Measurements from ENCODE around the gene SLC19A2.
"Not testable (repeated sequence)": the region's sequence is repeated elsewhere in the genome, so short reads cannot be mapped to it uniquely, and the experiment has no call there.

The SLC19A2 gene

DNA sequence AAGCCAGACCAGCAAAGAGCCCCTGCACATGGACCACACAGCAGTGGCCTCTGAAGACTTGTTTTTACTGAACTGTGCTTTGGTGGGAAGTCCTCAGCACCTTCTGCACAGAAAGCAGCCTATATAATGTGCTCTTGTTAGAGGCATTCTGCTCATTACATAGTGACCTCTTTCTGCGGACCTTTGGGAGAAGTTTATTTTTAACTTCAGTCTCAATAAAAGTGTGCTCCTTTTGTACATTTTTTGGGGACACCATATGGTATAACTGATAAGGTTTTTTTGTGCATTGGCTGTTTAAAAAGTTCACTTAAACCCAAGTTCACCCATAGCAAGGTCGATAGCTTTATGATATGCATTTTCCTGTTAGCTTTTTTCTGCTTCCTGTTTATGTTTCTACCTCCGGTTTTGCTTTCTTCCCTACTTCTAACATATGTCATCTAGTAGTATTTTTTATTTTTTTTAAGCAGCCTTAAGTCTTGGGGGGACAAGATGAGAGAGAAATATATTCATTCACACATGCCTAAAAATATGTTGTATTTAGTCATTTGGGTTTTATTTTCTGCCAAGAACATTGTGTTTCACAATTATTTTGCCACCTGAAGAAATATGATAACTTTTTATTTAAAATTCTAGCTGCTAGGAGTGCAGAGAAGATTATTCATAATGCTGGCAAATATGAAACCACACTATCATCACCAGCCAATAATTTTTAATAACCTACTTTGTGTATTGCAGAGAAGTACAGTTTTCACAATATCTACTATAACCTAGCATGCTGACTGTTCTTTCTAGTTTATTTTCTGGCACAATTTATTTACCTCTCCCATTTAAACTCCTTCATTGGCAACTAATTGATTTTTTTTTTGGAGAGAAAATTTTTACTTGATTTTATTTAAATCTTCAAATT is 22.9 kb upstream of the SLC19A2 start:
- no peak for DNase-seq

DNA sequence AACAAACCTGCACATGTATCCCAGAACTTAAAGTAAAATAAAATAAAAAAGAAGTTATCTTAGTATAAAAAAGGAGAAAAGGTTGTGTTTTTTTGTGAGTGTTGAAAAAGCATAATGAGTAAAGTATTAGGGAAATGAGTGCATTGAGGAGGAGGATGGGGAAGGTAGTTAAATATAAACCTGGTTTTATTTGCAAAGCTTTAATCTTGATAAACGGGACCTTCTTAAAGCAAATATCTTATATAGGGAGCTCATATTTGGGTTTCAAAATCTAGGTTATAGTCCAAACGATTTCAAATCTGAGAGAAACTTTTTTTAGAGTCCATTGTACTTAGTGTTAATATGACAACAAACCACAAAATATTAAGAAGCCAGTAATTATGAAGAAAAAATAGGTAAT is 21.7 kb upstream of the SLC19A2 start:
- no peak for DNase-seq

DNA sequence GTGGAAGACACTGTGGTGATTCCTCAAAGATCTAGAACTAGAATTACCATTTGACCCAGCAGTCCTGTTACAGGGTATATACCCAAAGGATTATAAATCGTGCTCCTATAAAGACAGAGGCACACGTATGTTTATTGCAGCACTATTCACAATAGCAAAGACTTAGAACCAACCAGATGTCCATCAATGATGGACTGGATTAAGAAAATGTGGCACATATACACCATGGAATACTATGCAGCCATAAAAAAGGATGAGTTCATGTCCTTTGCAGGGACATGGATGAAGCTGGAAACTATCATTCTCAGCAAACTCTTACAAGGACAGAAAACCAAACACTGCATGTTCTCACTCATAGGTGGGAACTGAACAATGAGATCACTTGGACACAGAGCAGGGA is 17.9 kb upstream of the SLC19A2 start:
- not testable (repeated sequence) for DNase-seq

DNA sequence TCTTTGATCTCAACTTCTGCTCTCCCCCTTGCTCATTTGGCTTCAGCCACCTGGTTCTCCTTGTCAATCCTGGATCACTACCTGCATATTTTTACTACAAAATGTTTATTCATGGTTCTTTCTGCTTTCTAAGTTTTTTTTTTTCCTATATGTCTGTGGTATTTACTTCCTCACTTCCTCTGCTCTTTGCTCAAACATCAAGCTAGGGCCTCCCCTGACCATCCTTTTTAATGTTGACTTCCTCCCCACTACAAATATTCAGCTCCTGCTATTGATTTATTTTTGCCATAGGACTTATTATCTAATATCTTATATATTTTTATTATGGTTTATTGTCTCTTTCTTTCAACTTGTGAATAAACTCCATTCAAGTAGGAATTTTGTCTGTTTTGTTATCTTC is 14.1 kb upstream of the SLC19A2 start:
- DNase-seq = no peak

DNA sequence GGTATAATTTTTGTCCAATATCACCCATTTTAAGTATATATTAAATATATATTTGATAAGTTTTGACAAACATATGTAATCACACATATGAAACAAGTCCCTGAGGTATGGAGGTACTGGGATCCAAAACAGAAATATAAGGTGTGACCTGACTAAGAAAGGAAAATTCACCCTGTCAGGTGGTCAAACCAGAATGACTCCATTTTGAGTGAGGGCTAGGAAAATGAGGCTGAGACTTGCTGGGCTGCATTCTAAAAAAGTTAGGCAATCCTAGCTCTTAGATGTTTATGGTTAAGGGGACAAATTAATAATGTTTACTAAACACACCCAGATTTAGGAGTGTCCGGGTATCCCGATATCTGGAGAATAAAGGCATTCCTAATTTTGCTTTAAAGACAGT is 11.6 kb upstream of the SLC19A2 start:
- no peak for DNase-seq

DNA sequence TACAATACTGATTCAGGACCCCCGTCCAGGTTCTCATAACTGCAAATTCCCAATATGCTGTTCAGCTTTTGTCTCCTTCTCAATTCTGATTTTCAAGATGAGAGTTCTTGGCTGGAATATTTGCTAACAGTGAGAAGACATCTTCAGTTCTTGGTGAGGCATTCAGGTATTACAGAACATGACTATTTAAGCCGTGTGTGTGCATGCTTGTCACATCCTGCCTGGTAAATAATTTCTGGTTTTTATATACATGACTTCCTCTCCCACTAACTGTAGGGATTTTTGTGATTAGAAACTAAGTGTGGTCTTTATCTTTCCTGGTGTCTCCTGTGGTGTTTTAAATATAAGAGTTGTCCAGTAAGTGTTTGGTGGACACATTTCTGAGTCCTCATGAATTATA is 10.2 kb upstream of the SLC19A2 start:
- no peak for DNase-seq

DNA sequence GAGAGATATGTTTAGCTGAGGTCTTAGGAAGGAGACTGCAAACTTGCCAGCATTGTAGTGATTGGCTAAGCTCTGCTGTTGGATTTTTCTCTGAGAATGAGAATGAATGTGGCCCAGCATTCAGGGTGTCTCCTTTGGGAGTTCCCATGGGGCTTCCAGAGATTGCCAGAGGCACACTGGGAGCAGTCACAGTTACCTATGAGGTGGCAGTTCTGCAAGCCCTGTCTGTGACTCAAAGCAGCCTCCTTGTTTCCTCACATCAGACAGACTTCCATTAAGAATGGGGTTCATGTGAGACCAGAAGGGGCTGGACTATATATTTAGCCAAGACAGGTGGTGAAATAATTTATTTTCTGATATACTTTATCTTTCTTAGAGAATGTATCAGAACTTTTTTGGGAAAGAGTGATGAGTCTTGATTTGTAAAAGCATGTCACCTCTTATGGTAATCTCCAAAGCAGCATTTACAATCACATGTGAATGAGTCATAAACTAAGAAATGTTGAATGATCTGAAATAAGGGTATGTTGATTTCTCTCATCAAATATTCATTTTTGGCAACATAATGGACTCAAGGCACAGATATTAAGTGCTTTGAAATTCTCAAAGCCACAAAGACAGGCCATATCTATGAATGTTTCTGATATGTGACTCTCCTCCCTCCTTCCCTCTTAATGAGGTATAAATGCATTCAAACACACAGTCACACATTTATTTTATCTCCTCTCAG is 9.5 kb upstream of the SLC19A2 start:
- no peak for DNase-seq

DNA sequence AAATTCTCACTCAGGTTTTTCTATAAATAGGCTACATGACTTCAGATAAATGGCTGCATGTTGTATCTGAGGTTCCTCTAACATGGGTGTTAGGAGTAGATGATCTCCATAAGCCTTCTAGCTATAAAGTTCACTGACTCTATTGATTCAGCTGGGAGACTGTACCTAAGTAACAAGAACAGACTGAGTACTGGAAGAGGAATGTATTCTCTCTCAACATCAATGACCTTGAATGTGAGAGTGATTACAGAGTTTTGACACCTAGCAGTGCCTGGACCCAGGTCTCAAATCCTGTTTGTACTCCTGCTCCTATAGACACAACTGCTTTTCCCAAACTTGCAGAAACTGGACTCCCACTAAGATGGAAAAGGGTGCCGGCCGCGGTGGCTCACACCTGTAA is 8.6 kb upstream of the SLC19A2 start:
- DNase-seq = no peak

DNA sequence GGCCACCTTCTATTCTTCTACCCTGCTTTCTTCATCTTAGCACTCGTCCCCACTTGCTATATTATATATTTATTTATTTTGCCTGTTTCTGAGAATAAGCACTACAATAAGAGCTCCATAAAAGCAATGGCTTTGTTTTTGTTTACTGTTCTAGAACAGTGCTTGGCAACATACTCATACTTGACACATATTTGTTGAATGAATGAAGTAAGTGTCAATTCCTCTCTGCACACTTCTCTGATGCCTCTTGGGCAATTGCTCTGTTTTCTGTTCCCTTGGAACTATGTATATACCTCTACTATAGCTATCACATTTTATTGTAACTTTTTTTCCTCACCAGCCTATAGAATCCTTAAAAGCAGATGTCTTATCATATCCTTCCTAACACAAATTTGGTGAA is 7.5 kb upstream of the SLC19A2 start:
- DNase-seq = no peak

DNA sequence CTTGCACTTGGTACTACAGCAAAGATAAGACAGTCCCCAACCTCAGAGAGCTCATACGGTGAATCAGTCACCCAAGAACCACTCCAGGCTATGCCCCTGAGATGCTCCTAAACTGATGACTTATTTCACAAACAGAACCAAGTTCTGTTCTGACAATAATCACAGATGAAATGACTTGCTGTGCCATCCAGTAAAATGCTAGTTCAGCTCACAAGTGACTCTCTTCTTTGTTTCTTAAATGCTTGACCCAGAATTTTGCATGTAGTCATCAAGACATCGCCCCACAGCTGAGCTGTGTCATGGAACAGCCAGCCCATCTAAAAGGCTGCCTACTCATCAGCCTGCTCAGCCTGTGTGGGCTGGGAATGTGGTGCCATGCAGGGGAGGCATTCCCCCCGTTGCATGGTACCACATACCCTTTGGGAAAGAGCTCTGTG is 6.1 kb upstream of the SLC19A2 start:
- DNase-seq = no peak

DNA sequence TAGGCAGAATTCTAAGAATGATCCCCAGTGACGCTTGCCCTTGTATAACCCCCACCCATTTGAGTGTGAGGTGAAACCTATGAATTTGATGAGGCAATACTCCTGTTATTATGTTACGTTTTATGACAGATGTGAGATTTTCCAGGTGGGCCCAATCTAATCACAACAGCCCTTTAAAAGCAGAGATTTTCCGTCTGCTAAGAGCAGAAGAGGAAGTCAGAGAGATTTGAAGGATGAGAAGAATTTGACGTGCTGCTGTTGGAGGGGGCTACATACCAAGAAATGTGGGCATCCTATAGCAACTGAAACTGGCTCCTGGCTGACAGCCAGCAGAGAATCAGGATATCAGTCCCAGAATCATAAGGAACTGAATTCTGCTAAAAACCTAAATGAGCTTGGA is 2.4 kb upstream of the SLC19A2 start:
- DNase-seq = no peak

DNA sequence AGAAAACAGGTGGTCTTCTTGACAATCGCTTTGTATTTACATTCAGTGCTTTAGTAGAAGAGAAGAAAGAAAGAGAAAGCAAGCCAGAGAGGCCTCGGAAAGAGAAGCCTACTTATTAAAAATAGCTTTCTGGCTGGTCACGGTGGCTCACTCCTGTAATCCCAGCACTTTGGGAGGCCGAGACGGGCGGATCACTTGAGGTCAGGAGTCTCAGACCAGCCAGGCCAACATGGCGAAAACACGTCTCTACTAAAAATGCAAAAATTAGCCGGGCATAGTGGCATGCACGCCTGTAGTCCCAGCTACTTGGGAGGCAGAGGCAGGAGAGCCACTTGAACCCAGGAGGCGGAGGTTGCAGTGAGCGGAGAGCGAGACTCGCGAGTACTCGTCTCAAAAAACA is 1.8 kb upstream of the SLC19A2 start:
- DNase-seq = no peak

DNA sequence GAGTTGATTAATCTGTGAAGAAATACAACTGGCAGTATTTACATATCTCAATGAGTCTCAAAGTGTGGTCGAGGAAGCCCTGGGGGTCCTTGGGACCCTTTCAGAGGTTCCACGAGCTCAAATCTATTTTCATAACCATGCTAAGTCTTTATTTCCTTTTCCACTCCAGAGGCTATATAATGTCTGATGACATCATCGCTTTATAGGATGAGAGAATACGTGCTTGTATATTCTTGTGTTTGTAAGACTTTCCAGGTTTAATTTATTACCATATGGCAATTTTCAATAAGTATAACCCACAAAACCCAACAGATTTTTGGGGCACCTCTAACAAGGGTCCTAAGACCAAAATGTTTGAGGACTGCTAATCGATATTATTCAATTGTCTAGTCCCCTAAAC is 1.4 kb upstream of the SLC19A2 start:
- no peak for DNase-seq

DNA sequence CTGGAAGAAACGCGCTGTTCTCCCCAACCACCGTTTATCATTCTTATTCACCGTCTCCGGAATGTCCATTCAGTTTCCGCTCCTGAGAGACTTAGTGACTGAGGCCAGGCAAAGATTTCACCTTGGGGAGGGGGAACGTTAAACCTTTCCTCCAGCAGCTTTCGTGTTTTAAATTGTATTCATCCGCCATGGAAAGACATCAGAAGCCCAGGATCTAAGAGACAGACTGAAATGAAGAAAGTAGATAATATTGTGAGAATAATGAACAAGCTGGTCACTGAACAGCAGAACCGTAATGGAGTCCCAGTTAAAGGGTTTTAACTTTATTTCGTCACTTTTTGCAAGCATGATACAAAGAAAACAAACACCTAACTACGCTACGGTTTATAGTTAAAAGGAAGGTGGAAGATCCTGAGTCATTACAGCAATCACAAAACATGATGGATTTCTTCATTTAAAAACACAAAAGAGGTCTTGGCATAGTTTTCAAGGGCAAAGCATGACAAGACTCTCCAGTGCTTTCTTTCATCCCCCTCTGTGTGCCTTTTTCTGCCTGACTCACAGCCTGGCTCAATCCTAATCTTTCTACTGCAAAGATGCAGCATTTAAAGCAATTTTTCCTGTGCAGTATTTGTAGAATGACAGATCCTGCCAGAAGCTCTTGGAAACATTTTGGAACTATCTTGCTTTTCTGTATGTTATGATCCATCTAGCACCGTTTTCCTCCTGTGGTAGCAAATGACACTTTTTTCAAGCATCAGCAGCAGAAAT is 722 bp upstream of the SLC19A2 start:
- peak in 1 of 2 experiments; percentile 32 for DNase-seq

DNA sequence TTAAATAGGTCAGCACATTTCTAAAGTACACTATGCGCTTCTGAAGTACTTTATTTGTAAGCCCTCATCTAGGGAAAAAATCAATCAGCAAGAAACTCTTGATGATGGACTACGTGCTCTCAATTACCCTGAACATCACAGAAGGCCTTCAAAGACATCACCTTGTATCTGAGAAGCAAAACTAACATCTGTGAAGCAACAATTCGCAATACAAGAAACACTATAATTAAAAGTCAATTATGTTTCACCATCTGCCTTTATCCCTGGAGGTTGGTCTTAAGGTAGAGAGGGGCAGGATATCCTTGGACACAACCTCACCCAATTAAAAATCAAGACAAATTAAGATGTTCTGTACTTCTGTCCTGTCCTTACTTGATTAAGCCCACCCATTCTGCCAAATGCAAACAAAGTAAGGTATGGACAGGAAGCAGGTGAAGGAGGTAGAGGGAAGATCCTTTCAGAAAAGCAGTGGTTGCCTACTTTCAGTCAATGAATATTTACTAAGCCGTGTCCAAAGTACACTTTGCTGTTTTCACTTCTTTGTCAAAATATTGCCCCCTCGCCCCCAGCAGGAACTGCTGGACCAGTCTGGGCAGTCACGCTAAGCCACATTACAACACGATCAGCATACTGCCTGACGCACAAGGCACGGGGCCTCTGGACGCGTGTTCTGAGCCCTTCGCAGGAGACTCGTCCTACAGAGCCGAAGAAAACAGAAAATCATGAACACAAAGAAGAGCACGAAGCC is 887 bp downstream of the SLC19A2 start:
- peak in 1 of 2 experiments; percentile 17 for DNase-seq

DNA sequence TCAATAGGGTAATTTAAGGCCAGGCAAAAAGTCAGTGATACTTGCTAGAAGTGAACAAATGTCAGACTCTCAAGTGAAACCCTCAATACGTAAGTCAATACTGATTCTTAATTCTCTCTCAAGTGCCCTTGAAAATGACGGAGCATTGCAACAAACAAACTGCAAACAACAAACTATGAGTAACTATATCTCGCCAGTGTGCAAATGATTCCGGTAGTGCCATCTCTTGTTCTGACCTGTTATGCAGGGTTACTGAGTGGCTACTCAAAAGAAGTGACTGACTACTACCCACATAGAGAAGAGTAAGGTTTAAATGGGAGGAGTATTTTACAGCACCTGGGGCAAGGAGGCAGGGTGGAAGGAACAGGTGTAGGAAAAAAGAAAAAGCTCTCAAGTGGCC is 1.6 kb downstream of the SLC19A2 start:
- DNase-seq = no peak

DNA sequence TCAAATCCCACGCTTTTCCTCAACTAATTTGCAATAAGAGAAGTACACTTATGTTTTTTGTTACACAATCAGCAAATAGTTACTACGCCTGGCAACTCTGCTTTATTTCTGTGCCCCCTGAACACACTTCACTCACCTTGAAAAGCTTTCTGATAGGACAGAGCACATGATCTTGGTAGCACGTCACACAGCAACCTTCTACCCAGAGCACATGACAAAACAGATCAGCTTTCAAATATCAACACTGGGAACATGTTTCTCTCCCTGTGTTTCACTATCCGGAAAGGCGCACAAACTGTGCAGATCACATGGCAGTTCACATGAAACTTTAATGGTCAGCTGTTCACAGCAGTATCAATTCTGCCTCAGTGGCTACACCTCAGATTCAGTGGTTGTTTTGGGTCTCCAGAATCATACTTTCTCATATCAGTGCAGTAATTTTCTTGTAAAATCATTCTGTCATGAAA is 2.2 kb downstream of the SLC19A2 start:
- DNase-seq = peak in 1 of 2 experiments; percentile 14

DNA sequence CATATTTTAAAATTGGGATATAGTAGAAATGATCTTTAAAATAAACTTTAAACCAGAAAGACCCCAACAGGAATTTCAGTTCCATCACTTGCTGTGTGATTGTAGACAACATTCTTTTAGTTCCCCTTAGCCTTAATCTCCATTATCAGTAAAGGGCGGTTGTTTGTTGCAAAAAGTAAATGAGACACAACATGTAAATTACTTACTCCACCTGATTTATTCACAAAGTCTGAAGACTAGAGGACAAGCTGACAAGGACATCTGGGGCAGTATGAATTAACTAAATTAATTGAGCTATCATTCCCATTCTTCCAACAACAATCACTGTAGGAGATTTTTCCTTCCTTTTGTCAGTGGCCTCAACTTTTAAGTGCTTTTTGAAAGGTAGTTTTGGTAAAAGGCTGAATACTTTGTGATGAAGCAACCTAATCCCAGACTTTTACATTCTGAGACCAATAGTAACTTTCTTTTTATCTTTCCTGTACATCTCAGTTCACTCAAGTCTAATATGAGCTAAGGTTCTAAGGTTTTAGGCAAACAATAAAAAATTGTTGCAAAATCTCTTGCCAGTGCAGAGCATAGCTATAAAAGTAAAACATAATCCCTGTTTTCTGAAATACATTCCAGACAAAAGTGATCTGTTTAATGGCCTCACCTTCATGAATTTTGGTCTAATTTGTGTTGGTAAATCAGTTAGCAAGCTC is 6.2 kb downstream of the SLC19A2 start:
- DNase-seq = no peak

DNA sequence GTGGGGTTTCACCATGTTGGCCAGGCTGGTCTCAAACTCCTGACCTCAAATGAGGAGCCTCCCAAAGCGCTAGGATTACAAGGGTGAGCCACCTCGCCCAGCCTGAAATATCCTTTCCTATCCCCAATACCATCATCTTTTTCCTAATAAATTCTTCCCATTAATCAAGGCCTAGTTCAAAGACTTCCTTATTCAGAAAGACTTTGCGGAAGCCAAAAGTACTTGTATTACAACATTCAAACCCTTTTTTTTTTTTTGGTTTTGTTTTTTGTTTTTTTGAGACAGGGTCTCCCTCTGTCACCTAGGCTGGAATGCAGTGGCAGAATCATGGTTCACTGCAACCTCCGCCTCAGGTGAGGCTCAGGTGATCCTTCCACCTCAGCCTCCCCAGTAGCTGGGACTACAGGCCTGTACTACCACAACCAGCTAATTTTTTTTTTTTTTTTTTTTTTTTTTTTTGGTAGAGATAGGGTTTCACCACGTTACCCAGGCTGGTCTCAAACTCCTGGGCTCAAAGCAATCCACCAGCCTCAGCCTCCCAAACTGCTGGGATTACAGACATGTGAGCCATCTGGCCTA is 7.6 kb downstream of the SLC19A2 start:
- DNase-seq = no peak

DNA sequence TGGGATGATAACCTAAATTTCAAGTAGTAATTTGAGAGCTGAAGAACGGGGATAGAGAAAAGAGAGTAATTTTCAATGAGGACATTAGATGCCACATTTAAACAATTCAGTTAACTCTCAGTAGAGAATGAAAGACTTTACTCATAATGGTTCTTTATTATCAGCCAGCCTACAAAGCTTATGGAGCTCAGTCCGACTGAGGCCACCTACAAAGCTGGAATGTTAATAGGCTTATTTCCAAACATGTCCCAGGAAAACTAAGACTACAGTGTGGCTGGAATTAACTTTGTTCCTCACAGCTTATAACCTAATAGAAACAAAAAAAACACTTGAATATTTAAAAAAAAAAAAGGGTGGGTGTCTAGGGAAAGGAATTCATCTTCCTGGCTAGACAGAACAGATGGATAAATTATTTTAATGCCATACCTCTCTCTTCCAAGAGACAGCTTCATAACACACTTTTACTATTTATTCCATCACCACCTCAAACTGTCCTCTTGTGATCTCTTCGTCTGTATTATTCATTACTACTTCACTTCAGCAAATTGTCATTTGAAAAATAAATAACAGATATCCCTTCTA is 9.8 kb downstream of the SLC19A2 start:
- DNase-seq = no peak
